Lower leg skin (tissue), 4 donors: Measurements from ENCODE around the gene SOHLH1. TPM values are rescaled to one million over a fixed set of nuclear protein-coding genes. Genes with fewer than 3 reads are reported as not detected.

Experiments
- DNase-seq, 2 donors: peaks; one replicate each; pipeline ENCODE4 v3.0.0-alpha.2; 2019; ENCODE audit warnings: low spot score in 2 of 2
- H3K4me3 ChIP-seq: fragments of 200-600 bp; sonication (generic); 2 replicates; pipeline ENCODE4 v1.5.1; 2017; ENCODE audit warnings: mild to moderate bottlenecking, low read depth; ENCODE audit not compliant: poor library complexity, severe bottlenecking
- POLR2A ChIP-seq, 2 donors: fragments of 450-650 bp; IDR thresholded peaks; one replicate each; pipeline ENCODE4 v1.6.1; 2016 to 2017; ENCODE audit warnings: antibody characterized with exemption in 2 of 2, mild to moderate bottlenecking in 1 of 2, moderate library complexity in 1 of 2
- WGBS, 2 donors: methylation state at CpG; one replicate each; pipeline ENCODE4 v1.1.5; 2018; 5-methylcytosine and 5-hydroxymethylcytosine counted together
- intact Hi-C: fragments of 100-400 bp; cut with DNase I; formaldehyde crosslinking; loops from one replicate; pipeline ENCODE4 v1.15.0; 2023; ENCODE audit warnings: low total_unique reads
- total RNA-seq, 4 donors: library from RNA; depleted of rRNA; stranded (reverse); fragments of >200 nt; gene quantifications; one replicate each; pipeline ENCODE4 v1.1.0, GENCODE V29; 2016
- TF ChIP-seq, protein P1 (sequence below), 3 donors: fragments of 450-650 bp; IDR thresholded peaks; one replicate each; pipeline ENCODE4 v1.5.1; 2016; ENCODE audit warnings: antibody characterized with exemption in 3 of 3, mild to moderate bottlenecking in 3 of 3, moderate library complexity in 2 of 3

Gene SOHLH1
- total RNA-seq, 4 donors from 2014 or later: 0.71 TPM; not detected in 3

DNA sequence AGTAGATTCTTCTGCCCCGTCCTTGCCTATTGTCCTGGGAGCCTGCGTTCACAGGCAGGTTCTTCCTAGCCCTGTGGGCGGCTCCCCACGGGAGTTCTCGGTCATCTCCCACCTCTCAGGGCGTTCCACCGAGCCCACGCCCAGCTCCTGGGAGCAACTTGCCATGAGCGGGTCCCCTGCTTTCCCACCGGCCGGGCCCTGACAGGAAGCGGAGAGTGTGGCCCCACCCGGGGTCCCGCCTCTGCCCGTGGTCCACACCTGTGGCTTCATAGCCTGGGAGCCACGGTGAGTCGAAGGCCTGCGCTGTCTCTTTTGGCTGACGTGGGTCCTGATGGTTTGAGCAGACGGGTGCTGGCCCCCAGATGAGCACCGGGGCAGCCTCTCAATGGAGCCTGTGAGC lies 45.9 kb upstream of the SOHLH1 start:
- intact Hi-C loops: no loop called here
- H3K4me3 ChIP-seq: no peak overlapping the region
- TF ChIP-seq POLR2A (IDR thresholded peaks at IDR 0.05): no peak
- TF ChIP-seq, protein P1, sequence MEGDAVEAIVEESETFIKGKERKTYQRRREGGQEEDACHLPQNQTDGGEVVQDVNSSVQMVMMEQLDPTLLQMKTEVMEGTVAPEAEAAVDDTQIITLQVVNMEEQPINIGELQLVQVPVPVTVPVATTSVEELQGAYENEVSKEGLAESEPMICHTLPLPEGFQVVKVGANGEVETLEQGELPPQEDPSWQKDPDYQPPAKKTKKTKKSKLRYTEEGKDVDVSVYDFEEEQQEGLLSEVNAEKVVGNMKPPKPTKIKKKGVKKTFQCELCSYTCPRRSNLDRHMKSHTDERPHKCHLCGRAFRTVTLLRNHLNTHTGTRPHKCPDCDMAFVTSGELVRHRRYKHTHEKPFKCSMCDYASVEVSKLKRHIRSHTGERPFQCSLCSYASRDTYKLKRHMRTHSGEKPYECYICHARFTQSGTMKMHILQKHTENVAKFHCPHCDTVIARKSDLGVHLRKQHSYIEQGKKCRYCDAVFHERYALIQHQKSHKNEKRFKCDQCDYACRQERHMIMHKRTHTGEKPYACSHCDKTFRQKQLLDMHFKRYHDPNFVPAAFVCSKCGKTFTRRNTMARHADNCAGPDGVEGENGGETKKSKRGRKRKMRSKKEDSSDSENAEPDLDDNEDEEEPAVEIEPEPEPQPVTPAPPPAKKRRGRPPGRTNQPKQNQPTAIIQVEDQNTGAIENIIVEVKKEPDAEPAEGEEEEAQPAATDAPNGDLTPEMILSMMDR (IDR thresholded peaks at IDR 0.05): no peak
- WGBS, 2 donors: 78 to 79% methylated on average over 20 to 21 of the region's 21 CpGs
- no peak for DNase-seq

DNA sequence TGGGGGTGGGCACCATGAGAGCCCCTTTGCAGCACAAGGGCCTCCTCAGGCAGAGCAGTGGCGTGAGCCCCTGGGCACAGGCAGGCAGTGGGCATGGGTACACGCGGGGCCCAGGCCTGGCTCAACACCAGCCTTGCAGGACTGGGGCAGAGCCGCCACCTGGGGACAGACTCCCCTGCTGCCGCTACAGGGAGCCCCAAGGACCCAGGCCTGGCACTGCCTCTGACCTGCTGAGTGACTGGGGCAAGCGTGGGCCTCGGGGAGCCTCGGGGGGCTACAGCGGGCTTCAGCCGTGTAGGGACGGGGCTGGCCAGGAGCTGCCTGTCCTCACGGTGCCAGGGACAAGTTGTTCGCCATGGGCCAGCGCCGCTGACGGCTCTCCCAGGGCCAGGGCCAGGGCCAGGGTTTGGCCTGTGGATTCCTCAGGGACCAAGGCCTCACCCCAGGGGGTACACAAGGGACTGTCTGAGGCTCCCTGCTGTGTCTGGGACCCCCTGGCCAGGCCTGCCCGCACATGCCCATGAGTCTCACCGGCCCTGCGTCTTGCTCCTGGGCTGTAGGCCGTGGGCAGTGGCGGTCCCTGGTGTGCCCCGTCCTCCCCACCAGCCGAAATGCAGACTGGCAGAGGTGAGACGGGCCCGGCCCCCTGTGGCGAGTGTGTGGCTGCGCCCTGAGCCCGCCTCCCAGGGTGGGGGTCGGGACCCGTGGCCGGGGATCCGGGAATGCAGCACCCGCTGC lies 45.2 kb upstream of the SOHLH1 start:
- intact Hi-C loops: no loop called here
- no peak for DNase-seq
- WGBS, 2 donors: 65 to 78% methylated on average over 16 to 28 of the region's 33 CpGs
- H3K4me3 ChIP-seq: no peak overlapping the region
- TF ChIP-seq, protein P1 (IDR thresholded peaks at IDR 0.05): no peak
- TF ChIP-seq POLR2A (IDR thresholded peaks at IDR 0.05): no peak

DNA sequence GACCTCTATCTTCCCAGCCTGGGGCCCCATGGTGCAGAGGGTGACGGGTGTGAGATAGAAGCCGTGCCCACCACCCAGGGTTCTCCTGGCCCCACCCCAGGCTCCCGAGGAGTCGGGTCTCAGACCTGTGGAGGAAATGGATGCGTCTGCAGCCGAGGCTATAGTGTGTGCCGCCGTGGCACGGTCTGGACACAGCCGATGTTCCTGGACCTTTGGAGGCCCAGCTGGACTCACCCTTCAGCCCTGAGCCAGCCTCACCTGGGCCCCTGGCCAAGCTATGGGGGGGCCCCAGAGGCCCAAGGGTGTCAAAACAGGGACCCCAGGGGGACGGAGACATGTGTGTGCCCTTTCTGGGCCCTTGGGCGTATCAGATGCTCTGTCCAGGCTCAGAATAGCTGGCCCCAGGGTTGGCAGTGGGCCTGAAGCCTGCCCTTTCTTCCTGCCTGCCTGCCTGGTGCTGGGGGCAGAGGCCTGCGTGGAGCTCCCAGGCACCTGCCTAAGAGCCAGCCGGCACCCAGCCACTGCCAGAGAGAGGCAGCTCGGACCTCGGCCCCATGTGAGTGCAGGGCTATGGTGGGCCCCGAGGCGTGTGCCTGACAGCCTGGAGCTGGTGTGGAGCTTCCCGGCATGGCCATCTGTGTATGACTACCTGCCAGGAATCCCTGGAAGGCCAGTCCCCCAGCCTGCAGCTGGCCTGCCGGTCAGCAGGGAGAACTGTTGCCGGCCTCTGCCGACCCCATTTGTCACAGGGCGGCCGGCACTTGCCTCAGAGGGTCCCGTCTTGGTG lies 44.5 kb upstream of the SOHLH1 start:
- intact Hi-C loops: no loop called here
- WGBS, 2 donors: 80 to 81% methylated on average over 15 to 16 of the region's 25 CpGs
- no peak for DNase-seq
- no peak overlapping the region for H3K4me3 ChIP-seq
- TF ChIP-seq POLR2A (IDR thresholded peaks at IDR 0.05): no peak
- TF ChIP-seq, protein P1 (IDR thresholded peaks at IDR 0.05): no peak

DNA sequence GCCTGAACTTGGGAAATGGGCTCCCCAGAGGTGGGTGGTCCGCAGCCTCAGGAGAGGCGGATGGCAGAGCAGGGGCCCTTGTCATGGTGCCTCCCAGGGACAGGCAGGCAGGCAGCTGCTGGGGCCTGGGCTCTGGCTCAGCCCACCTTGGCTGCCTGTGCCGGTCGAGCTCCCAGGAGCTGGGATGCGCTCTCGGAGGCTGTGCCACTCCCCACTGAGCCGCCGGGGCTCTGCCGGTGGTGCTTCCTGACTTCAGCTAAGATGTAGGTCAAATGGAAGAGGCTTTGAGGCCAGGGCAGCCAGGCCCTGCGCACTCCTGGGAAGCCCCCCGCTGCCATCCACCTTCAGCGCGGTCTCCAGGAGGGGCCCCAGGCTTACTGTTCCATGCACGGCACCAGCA lies 43.7 kb upstream of the SOHLH1 start:
- intact Hi-C loops: no loop called here
- TF ChIP-seq POLR2A (IDR thresholded peaks at IDR 0.05): no peak
- TF ChIP-seq, protein P1 (IDR thresholded peaks at IDR 0.05): no peak
- 40 to 69% methylated on average over 3 to 14 of the region's 14 CpGs for WGBS, 2 donors
- no peak overlapping the region for H3K4me3 ChIP-seq
- no peak for DNase-seq

DNA sequence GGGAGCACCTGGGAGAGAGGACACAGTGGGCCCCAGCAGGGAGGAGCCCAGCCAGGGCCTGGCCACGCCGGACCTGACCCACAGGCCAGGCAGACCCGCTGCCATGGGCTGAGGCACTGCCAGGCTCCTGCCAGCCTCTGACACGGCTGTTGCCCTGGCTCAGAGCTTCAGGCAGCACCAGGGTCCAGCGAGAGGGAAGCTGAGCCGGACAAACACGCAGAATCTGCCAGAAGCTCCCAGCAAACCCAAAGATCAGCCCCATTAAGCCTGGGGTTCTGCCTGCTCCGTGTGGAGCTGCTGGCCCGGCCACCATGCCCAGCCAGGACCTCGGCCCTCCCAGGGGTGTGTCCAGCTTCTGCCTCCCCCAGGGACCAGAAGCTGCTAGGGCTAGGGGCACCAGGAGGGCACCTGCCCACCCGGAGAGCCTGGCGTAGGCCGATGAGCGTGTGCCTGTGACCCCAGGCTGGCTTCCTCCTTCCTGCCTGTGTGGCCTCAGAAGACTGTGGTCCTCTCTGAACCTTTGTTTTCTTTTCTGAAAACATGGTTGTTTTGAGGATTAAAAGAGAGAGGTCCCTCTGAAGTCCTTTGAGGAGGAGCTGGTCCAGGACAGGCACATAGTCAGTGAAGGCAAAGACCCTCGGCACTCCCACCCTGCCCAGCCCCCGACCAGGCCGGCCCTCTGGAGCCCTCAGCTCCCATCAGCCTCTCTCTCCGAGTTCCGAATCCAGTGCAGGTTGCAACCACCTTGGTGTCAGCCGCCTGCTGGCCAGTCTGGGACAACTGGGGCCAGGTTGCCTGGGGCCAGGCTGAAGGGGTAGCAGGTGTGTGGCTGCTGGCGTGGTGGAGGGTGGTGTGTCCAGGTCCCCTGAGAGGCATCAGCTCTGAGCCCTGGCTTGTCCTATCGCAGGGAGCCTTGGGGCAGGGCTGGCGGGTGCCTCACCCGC lies 42.3 kb upstream of the SOHLH1 start:
- H3K4me3 ChIP-seq: no peak overlapping the region
- WGBS, 2 donors: 66 to 74% methylated on average over 18 to 21 of the region's 24 CpGs
- no peak for DNase-seq
- TF ChIP-seq, protein P1 (IDR thresholded peaks at IDR 0.05): no peak
- no peak for TF ChIP-seq POLR2A (IDR thresholded peaks at IDR 0.05)
- intact Hi-C loops: no loop called here
